Transverse colon (tissue), 4 donors: ENCODE data around the gene SLC17A7. TPM values are rescaled to one million over a fixed set of nuclear protein-coding genes. Genes with fewer than 3 reads are reported as not detected.

ENCODE experiments used
- DNase-seq: peaks from one replicate; pipeline ENCODE4 v3.0.0-alpha.2; 2019
- H3K27ac ChIP-seq, 4 donors: fragments of 200-600 bp; sonication (generic); 2 replicates each; pipeline ENCODE4 v1.5.1; 2016 to 2018; ENCODE audit warnings: inconsistent platforms in 4 of 4
- H3K27me3 ChIP-seq: fragments of 200-600 bp; sonication (generic); 2 replicates; pipeline ENCODE4 v1.5.1; 2017; ENCODE audit warnings: inconsistent platforms
- H3K36me3 ChIP-seq, 4 donors: fragments of 200-600 bp; sonication (generic); 2 replicates each; pipeline ENCODE4 v1.5.1; 2017 to 2019; ENCODE audit warnings: inconsistent platforms in 4 of 4
- H3K4me1 ChIP-seq, 4 donors: fragments of 200-600 bp; sonication (generic); 2 replicates each; pipeline ENCODE4 v1.5.1; 2017 to 2020; ENCODE audit warnings: inconsistent platforms in 4 of 4
- H3K4me3 ChIP-seq, 4 donors: fragments of 200-600 bp; sonication (generic); 1 replicate in 1 of 4; 2 replicates in 3 of 4; pipeline versions ENCODE4 v1.5.1 to v1.6.1; 2017 to 2019; ENCODE audit warnings: inconsistent platforms in 4 of 4
- H3K9me3 ChIP-seq, 2 donors: fragments of 200-600 bp; sonication (generic); 2 replicates each; pipeline ENCODE4 v1.5.1; 2017 to 2019; ENCODE audit warnings: inconsistent platforms in 2 of 2
- EP300 ChIP-seq: sonication (generic); formaldehyde crosslinking; IDR thresholded peaks from one replicate; pipeline ENCODE4 v1.6.1; 2017; ENCODE audit warnings: antibody characterized with exemption, low read depth
- POLR2A ChIP-seq: fragments of 450-650 bp; IDR thresholded peaks from one replicate; pipeline ENCODE4 v1.6.1; 2016; ENCODE audit warnings: antibody characterized with exemption, mild to moderate bottlenecking, moderate library complexity
- POLR2AphosphoS5 ChIP-seq, 3 donors: sonication (generic); formaldehyde crosslinking; IDR thresholded peaks; one replicate each; pipeline ENCODE4 v1.6.1; 2016; ENCODE audit warnings: antibody characterized with exemption in 3 of 3
- WGBS, 2 donors: methylation state at CpG; one replicate each; pipeline ENCODE4 v1.1.5; 2018; ENCODE audit warnings: low coverage in 1 of 2; 5-methylcytosine and 5-hydroxymethylcytosine counted together
- in situ Hi-C, 4 donors: fragments of 200-750 bp; cut with MboI; loops; one replicate each; pipeline versions ENCODE4 v1.15.0 to v1.15.1; 2017; ENCODE audit warnings: low sequenced_read_pairs in 3 of 4, low pct_ligation_motif_present in 1 of 4, low pct_unique_long_range_greater_than_20kb in 1 of 4
- intact Hi-C: fragments of 100-400 bp; cut with DNase I; formaldehyde crosslinking; loops from one replicate; pipeline ENCODE4 v1.15.1; 2023; ENCODE audit warnings: low total_unique reads
- total RNA-seq, 4 donors: library from RNA; depleted of rRNA; stranded (reverse); fragments of >200 nt; gene quantifications; one replicate each; pipeline ENCODE4 v1.1.0, GENCODE V29; 2016
- TF ChIP-seq, protein P1 (sequence below), 5 experiments: fragments of 200-600 bp in 3 of 5; fragments of 450-650 bp in 2 of 5; sonication (generic) in 3 of 5; IDR thresholded peaks; 1 replicate in 2 of 5; 2 replicates in 3 of 5; pipeline ENCODE4 v1.5.1; 2016 to 2017; ENCODE audit warnings: antibody characterized with exemption in 5 of 5, inconsistent platforms in 3 of 5, mild to moderate bottlenecking in 2 of 5, moderate library complexity in 1 of 5

The SLC17A7 gene
- total RNA-seq, 4 donors from 2014 or later = 0.55 to 1.1 TPM; not detected in 2

DNA sequence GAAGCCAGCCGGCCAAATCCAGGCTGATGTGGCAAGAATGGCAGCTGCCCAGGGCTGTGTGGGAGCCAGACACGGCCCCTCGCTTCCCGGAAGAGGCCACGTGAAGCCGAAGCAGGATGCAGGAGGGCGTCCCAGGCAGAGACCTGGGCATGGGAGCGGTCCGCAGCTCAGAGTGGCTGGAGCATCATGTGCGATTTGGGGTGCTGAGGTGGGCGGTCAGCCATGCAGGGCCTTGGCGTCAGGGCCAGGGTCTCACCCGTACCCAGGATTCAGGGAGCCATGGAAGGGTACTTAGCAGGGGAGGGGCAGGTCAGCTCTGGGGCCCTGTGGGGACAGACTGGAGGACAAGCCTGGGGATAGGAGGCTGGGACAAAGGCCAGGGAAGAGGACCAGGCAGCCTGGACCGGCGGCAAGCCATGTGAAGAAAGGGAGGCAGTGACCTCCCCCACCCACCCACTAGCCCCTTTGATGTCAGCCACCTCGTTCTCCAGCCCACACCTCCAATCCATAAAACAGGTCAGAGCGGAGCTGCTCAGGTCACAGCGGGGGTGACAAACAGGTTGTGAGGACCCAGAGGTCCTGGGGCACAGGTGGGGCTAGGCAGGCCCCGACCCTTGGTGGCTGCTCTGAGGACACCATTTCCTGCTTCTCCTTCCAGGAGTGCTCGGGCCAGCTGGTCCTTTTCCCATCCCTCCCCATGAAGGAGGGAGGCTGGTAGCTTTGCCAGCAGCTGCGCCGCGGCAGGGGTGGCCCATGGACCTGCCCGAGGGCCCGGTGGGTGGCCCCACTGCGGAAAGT is 51.0 kb downstream of the SLC17A7 start:
- no peaks in the 10 kb centered on the region for H3K36me3 ChIP-seq
- TF ChIP-seq POLR2A (no peak), EP300 (no peak)
- WGBS, 2 donors = 33 to 63% methylated on average over 3 to 23 of the region's 26 CpGs
- peaks cover 0 to 3% (median 0%) of the 10 kb centered on the region in 4 donors for H3K4me1 ChIP-seq
- H3K27me3 ChIP-seq = peaks cover 8% of the 10 kb centered on the region
- H3K9me3 ChIP-seq = no peaks in the 10 kb centered on the region
- DNase-seq = no peak
- H3K4me3 ChIP-seq = no peak overlapping the region
- intact Hi-C loops = loop anchor here (5.0 kb wide), 1 partner anchor 52 kb away; the partner anchor contains the start of gene SLC17A7
- in situ Hi-C loops = loop anchor here in 3 of 4 donors (5.0 to 10.0 kb wide), 3 partner anchors 47 to 54 kb away; partner anchors contain the start of gene SLC17A7 (in 2 of the 3)
- H3K27ac ChIP-seq = no peak overlapping the region

GRCh38 chr19:49389406-49389805 is 51.9 kb downstream of the SLC17A7 start:
- TF ChIP-seq EP300 (no peak), POLR2A (no peak), POLR2AphosphoS5 (IDR thresholded peaks at IDR 0.05) (no peak)
- TF ChIP-seq, protein P1, sequence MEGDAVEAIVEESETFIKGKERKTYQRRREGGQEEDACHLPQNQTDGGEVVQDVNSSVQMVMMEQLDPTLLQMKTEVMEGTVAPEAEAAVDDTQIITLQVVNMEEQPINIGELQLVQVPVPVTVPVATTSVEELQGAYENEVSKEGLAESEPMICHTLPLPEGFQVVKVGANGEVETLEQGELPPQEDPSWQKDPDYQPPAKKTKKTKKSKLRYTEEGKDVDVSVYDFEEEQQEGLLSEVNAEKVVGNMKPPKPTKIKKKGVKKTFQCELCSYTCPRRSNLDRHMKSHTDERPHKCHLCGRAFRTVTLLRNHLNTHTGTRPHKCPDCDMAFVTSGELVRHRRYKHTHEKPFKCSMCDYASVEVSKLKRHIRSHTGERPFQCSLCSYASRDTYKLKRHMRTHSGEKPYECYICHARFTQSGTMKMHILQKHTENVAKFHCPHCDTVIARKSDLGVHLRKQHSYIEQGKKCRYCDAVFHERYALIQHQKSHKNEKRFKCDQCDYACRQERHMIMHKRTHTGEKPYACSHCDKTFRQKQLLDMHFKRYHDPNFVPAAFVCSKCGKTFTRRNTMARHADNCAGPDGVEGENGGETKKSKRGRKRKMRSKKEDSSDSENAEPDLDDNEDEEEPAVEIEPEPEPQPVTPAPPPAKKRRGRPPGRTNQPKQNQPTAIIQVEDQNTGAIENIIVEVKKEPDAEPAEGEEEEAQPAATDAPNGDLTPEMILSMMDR (IDR thresholded peaks at IDR 0.05) = no peak
- intact Hi-C loops = no loop called here
- DNase-seq = no peak
- peaks cover 0 to 3% (median 0%) of the 10 kb centered on the region in 4 donors for H3K4me1 ChIP-seq
- no peaks in the 10 kb centered on the region for H3K9me3 ChIP-seq
- WGBS, 2 donors = 98% methylated on average over 9 of the region's 20 CpGs; no CpG with 5 or more reads in 1 of the 2 donors
- in situ Hi-C loops = no loop called here
- peaks cover 7% of the 10 kb centered on the region for H3K27me3 ChIP-seq
- no peak overlapping the region for H3K27ac ChIP-seq
- no peak overlapping the region for H3K4me3 ChIP-seq
- H3K36me3 ChIP-seq = no peaks in the 10 kb centered on the region

DNA sequence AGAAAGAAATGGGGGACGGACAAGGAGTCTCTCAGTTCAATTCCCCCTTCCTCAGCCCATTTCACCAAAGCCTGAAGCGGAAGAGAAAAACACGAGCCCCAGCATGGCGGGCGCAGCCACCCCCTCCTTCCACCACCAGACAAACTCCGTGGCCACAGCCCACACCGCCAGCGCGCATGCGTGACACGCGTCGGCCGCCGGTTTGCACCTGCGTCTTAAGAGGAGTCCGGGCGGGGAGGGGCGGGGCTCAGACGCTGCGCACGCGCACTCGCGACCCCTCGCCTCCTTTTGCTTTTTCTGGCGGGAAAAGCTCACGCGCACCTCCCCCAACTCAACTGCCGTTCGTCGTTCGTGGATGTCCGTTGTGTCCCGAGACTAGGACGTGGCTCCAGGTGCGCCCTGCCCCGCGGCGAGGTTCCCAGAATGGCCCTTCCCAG is 53.4 kb downstream of the SLC17A7 start, which contains the start of gene KASH5:
TSS of gene KASH5 (plus strand) at position 314 of the 437 bp plus-strand sequence. CDS start 2,635 bp downstream, outside the sequence.
- TF ChIP-seq POLR2AphosphoS5 (IDR thresholded peaks at IDR 0.05) (no peak), POLR2A (no peak), EP300 (no peak)
- TF ChIP-seq, protein P1 (IDR thresholded peaks at IDR 0.05) = no peak
- in situ Hi-C loops = no loop called here
- H3K27me3 ChIP-seq = no peaks in the 10 kb centered on the region
- intact Hi-C loops = no loop called here
- H3K4me1 ChIP-seq = peaks cover 0 to 3% (median 0%) of the 10 kb centered on the region in 4 donors
- H3K9me3 ChIP-seq = peaks cover 0 to under 1% of the 10 kb centered on the region in 2 donors
- peak; percentile 78 for DNase-seq
- H3K4me3 ChIP-seq = peak within 1 kb of the TSS in 3 of 4 donors; percentile 7 to 22 (median 12)
- H3K27ac ChIP-seq = no peak within 1 kb of the TSS
- 73% methylated on average over 40 of the region's 40 CpGs; no CpG with 5 or more reads in 1 of the 2 donors for WGBS, 2 donors
- H3K36me3 ChIP-seq = no peaks in the 10 kb centered on the region

GRCh38 chr19:49383599-49383998 is 57.7 kb downstream of the SLC17A7 start:
- H3K4me1 ChIP-seq = no peaks in the 10 kb centered on the region
- no peak overlapping the region for H3K27ac ChIP-seq
- WGBS, 2 donors = 0 to 75% methylated on average over 1 of the region's 1 CpG
- H3K27me3 ChIP-seq = peaks cover 11% of the 10 kb centered on the region
- intact Hi-C loops = no loop called here
- no peak for TF ChIP-seq EP300
- no peak for TF ChIP-seq POLR2A
- TF ChIP-seq, protein P1 (IDR thresholded peaks at IDR 0.05) = no peak
- no peak for TF ChIP-seq POLR2AphosphoS5 (IDR thresholded peaks at IDR 0.05)
- peaks cover 3 to 6% of the 10 kb centered on the region in 2 donors for H3K9me3 ChIP-seq
- no peaks in the 10 kb centered on the region for H3K36me3 ChIP-seq
- in situ Hi-C loops = no loop called here
- H3K4me3 ChIP-seq = no peak overlapping the region
- DNase-seq = no peak
